Fibroblast of peridontal ligament (primary cell): ENCODE data around the gene ARHGAP28.

Experiments
- DNase-seq: peaks from one replicate; pipeline ENCODE4 v3.0.0-alpha.2; 2010; ENCODE audit errors: extremely low read depth

Gene ARHGAP28

DNA sequence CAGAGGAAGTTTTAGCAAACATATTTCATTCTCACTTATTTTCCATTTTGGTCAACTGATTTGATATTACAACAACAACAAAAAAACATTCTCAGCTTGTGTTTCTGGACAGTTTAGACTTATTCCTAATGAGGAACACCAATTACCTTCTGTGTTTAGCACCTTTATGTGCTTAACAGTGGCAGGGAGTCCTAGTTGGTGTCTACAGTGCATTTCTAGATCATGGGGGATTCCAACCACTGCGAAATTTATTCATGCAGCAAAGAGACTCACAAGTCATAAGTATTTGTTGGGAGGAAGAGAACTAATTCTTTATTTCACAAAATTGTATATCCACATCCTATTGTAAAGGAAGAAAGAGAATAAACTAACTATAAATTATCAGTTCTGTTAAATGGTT is 4.2 kb downstream of the ARHGAP28 start:
- DNase-seq, result no peak

DNA sequence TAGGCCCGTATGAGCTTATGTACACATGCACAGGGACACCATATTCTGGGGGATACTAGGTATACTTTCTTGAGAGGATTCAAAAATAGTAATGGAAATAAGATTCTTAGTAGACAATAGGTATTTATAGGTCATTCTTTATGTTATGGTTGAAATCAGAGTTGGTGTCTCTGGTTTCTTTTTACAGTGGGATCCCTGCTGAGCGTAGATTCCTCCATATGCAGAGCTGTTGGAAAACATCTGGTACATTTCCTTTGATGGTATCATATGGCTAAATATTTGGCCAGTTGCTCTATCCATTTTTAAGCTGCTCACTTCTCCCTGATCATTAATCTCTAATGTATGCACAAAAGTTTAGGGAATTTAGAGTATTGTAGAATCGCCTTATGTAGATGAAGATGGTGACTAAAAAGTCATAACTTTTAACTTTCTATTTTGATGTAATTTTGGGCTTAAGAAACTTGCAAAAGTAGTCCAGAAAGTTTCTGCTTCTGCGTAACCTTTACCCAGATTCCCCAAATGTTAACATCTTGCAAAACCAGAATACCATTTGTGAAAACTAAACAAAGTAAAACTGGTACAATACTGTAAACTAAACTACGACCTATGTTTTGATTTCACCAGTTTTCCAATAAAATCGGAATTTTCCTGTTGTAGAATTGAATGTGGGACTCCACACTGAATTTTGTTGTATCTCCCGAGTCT is 5.4 kb downstream of the ARHGAP28 start:
- peak; percentile 40 for DNase-seq

DNA sequence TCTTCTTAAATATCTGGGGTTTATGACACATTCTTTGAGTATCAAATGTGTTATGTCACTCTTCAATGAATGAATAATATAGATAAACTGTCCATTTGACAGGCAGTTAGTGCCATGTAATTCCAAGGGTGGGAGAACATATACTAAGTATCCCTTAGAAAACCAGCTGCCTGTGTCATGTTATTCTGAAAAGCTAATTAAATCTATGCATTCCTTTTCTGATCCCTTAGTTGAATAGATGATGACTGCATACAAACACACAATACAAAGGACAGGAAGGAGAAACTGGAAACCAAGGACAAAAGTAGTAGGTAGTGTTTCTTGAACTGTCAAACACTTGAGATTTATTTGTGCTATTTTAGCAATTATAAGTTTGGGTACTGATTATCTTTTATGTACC is 8.3 kb downstream of the ARHGAP28 start:
- no peak for DNase-seq

DNA sequence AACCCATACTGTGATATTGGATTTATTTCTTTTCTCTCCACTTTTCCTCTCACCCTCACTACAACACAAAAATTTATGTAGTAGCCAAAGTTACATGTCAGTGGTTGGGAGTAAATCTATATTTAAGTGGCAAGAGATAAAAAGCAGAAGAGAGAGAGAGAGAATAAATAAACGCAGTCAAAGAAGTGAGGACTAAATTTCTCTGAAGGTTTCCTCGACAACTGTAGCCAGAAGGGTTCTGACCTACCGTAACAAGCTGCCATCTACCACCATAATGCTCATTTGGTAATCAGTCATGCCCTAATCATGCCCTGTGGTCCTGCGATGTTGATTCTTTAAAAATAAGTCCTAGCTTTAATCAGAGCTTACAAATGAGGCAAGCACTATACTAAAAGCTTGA is 9.1 kb downstream of the ARHGAP28 start:
- DNase-seq, result no peak

DNA sequence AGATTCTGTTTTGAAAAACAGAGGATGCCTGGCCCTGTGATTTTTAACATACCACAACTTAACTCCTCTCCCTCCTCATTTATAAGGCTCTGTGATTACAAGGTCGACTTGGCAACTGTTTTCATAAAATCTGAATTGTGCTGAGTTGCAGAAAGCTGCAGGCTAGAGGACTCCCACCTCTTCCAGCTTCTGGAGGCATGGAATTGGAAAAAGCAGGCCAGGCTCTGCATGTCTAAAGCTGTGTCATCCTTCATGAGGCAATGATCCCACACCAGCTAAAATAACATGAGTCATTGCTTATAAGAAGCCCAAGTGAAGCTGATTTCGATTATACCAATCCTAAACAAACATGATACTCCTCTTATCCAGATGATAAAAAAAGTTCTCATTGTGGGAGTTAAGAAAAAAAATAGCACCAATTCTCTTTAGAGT is 11.7 kb downstream of the ARHGAP28 start:
- peak; percentile 99 for DNase-seq

DNA sequence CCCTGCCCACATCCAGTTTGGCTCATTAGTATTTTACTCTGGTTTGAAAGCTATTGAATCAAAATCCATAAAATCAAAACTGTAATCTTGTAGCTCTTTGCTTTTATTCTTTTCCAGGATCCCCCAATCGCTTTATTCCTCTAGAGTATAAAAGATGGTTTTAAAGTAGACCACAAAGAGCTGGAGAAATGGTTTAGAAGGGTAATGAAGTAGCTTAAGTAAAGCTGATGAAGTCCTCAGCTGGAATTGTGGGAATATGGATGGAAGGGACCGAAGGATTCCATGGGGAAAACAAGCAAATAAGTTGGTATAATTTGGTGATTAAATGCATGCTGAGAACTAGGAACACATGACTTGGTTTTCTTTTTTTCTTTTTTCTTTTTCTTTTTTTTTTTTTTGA is 12.3 kb downstream of the ARHGAP28 start:
- peak; percentile 53 for DNase-seq

DNA sequence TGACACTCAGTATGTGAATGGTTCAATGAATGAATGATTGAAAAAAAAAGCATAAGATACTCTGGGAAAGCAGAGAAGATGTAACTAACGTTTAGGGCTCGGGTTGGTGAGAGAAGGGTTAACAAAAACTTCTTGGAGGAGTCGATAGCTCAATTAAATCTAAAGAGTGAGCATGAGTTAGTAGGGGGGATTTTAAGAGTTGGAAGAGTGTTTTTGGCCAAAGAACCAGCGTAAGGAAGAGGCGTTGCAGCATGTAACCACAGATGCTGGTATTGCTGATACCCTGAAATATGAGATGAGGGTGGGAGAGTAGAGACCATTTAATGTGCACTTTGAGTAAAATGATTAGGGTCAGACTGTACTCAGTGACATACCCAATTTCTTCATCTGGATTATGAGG is 14.5 kb downstream of the ARHGAP28 start:
- no peak for DNase-seq

DNA sequence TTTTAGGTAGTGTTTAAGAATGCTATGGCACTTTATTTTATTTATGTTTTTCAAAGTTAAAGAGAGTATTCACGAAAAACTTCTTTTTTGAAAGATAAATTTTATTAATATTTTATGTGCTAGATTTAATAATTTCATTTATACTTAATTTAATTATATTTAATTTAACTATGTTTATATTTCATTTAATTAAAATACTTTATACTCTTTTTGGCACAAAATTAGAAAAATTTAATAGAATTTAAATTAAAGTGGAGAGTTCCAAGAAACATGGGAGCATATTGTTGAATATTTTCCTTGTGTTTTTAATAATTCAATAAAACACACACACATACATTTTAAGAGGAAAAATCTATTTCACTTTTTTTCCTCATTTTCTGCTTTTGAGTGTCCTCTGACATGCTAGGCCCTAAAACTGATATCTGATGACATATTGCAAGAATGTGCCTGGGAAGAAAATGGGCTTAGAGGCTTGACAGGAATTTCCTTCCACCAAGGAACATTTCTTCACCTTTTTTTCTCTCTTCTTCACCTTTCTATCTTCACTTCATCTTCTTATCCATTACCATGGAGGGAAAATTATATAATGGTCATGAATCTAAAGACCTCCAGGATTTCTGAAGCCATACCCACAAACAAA is 15.4 kb downstream of the ARHGAP28 start:
- DNase-seq, result no peak

DNA sequence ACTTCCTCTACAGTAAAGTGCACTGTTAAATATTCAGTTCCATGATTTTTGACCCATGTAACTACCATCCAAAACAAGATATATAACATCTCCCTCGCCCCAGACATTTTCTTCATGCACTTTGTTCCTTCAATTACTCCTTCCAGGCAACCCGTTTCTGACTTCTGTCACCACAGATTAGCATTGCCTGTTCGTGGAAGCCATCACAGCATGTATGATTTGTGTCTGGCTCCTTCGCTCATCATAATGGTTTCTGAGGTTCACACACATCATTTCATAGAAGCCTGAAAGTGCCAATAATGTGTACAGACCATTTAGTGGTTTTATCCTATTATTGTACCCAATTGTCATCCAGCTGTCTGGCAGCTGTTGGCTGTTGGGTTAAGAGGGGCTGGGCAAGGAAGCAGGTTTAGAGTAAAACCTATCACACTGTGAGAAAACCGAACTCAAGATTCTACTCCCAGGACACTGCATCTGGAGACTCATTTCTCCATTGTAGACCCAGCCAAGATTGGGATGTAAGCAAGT is 16.1 kb downstream of the ARHGAP28 start:
- DNase-seq, result no peak

DNA sequence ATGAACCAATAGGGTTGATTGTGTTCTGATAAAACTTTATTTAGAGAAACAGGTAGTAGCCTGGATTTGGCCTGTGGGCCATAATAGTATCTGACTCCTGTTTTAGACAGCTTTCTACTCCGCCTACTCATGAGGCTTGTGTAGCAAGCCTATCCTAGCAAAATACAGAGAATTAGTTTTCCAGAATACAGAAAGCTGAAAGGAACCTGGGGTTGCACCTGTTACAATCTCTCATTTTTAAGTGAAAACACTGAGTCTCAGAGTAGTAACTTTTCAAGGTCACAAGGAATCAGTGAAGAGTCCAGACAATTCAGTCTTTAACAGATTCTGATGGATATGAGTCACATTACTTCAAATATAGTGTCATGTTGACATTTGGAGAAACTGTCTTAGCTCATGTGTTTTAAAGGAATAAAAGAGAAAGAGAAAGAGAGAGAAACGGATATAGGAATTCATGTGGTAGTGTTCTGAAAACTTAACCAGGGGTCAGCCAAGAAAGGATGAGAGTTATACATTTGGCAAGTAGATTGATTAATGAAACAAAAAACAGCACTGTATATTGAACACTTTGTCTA is 17.0 kb downstream of the ARHGAP28 start:
- DNase-seq, result no peak

DNA sequence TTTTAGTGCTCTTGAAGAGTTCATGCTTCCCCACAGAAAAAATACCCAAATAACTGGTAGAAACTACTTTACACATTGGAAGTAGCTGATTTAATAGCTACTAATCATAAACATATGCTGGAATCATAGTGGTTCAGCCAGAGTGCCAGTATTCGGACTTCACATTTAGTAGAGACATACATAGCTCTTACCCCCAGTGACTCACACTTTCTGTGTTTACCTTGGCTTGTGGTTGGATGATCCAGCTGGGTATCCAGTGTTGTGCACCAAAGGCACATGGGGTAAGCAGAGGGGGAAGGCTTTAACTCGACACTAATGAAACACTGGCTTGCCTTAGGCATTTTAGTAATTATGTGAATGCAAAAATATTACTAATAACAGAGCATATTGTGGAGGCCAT is 18.1 kb downstream of the ARHGAP28 start:
- DNase-seq, result peak; percentile 93

DNA sequence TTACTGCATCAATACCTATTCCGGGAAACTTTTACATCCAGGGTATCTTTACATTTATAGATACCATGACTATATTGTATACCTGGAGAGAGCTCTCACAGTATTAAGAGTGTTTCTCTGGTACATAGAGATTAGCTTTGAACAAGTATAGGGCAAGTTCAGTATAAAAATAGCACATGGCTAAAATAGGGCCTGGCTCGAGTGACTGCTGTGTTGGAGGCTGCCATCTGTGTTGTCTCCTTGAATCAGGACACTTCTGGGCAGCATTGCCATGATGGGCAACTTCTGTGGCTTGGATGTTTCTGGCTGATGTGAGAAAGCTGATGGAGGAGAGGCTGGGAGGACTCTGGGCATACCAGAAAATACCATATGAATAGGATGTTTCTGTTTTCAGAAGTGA is 18.7 kb downstream of the ARHGAP28 start:
- DNase-seq, result no peak

DNA sequence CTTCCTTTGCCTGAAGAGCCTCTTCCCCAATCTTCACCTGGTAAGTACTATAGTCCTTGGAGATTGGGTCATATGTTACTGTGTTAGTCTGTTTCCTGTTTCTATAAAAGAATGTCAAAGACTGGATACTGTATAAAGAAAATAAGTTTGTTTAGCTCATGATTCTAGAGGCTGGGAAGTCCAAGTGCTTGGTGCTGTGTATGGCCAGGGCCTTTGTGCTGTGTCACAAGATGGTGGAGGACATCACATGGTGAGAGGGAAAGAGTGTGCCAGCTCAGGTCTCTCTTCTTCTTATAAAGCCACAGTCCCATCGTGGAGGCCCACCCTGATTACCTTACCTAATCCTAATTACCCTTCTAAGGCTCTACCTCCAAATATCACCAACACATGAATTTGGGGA is 20.9 kb downstream of the ARHGAP28 start:
- DNase-seq, result no peak

DNA sequence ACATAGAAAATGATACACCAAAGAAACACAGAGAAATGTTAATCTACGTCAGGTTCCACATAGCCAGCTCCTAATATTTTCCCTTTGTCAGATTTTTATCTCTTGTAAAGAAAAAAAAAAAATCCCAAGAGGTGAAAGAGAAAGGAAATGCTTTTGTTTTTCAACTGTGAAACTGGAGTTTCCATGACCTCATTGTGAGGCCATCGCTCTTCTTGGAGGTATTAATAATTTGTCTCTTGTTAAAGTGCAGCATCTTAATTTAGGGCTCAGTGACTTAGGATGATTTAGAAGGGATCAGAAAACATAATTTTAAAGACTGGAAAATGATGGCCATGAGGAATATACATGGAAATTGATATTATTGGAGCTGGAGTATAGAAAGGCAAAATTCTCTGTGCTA is 21.7 kb downstream of the ARHGAP28 start:
- no peak for DNase-seq

DNA sequence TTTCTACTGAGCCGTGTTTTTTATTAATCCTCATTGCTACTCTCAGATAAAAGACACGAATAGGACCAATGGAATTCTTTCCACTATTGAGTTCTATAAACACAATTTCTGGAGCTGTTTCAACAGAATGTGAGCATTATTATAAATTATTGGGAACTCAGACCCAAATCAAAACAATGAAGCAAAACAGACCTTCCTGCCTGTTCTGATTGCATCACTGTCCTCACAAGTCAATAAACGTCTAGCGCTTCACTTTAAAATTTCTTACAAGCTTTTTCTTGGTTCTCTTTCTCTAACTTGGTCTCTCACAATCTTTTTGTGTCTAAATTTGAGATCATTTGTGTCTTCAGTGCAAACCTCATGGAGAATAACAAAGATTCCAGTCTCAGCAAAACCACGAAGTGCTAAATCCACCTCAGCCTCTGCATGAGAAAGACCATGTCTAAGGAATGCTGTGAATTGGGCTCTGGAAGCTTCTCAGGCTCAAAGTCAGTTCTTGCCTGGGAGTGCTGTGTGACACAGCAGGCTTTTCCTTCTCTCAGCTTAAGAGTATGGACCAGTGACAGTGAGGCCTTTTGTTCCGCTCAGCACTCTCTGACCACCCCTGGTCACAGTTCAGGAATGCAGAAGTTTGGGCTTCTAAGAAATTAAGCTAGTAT is 22.8 kb downstream of the ARHGAP28 start:
- DNase-seq, result no peak

DNA sequence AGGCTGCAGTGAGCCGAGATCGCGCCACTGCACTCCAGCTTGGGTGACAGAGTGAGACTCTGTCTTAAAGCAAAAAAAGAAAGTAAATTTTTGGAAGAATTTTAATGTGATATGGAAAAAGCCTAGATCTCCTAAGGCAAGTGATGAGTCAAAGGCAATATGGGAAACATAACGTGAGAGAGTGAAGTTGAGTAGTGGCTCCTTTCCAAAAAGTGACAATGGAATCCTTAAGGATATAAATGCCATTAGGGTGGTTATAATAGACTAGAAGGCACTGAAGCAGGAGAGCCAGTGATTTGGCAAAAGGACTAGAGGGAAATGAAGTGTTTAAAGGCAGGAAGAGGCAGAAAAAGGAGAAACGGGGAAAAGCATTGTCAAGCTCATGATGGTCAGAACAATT is 25.6 kb downstream of the ARHGAP28 start:
- no peak for DNase-seq

DNA sequence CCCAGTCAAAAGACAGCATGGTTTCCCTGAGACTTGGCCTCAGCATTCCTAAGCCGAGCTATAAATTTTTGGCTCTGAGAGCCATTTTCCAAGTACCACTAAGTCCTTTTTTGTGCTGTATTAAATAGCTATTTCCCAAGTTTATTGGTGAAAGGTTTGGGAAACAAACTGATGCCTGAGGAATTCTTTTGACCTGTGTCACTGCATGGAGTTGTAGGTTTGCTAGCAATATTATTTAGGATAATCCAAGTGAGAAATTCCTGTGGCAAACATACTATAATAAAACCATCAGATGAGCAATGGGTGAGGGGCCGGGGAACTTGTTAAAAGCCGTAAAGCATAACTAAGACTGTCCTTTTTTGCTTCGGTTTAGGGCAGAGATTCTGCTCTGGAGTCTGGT is 28.4 kb downstream of the ARHGAP28 start:
- no peak for DNase-seq

DNA sequence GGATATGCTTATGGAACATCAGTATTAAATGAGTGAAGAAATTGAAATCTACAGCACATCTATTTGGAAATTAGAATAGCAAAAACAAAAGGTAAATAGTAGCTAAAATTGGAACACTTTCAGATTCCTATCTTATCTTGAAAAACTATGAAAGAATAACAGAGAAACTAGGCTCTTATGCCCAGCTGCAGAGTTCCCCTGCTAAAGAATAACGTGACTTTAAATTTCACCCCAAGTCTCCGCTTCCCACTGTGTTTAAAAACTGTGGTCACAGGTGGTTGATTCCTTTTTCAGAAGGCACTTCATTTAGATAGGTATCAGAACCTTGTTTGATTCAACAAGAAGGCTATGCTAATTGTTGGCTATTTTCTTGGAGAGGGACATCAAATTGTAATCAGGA is 30.1 kb downstream of the ARHGAP28 start:
- DNase-seq, result no peak

DNA sequence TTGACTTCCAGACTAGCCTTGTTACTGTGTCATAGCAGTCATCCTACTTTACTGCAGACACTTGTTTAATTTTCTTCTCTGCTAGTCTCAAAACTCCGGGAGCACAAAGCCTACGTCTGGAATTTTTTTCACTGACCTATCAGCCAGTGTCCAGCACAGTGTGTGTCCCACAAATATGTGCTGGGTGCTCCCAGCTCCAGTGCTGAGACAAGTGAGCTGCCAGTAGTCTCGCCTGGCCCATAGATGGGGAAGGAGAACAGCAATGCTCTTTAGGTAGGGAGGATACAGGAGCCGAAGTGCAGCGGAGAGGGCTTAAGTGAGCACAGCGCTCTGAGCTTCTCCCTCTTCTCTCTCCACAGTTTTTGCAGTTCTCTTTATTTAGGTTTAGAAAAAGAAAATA is 34.0 kb downstream of the ARHGAP28 start:
- DNase-seq, result no peak

DNA sequence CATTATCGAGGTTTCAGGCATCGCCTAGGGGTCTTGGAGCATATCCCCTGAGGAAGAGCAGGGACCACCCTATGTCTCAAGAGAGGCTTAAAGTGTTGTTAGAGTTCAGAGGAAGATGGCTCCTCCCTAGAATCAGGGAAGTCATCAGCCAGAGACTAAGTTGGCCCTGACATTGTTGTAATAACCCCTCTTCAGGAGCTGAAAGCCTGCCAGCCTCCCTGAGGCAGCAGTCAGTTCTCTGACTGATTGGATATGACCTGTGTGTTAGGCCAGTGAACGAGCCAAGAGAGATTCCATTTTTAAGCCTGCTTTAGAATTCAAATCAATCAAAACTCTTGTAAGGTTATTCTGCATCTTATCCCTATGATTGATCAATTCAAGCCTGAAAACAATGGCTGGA is 34.9 kb downstream of the ARHGAP28 start:
- DNase-seq, result no peak

DNA sequence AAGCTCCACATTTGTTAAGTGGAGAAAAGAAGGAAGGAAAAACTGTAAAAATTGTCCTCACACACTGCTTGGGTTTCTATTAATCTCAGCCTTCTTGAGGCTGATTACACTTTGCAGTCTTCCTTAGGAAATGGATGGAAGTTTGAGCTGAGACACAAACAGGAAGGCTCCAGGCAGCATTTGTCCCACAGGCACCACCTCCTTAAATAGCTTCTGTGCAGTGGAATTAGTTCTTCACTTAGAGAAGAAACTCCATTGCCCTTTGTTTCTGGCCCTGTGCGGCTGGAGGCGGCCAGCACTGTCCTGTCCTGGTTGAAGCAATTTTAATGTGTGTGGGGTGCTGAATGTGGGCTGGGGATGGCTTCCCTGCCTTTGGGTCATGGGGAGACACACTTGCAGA is 44.3 kb downstream of the ARHGAP28 start:
- DNase-seq, result no peak

DNA sequence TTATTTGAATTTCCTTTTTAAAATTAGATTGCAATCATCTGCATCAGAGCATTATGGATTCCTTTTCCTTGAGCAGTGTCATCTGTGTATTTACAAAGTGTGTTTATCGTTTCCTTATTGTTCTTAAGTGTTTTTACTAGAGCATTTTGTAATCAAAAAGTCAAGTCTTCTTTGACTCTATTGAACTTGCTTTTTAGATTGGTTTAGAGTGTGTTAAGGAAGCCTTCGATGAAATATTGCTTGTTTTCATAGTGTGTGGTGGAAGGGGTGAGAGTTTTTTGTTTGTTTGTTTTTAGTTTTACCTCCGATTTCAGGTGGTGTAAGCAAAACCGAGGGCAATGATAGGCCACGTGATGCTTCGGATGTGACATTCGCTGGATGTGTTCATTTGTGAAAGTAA is 45.7 kb downstream of the ARHGAP28 start:
- DNase-seq, result no peak

DNA sequence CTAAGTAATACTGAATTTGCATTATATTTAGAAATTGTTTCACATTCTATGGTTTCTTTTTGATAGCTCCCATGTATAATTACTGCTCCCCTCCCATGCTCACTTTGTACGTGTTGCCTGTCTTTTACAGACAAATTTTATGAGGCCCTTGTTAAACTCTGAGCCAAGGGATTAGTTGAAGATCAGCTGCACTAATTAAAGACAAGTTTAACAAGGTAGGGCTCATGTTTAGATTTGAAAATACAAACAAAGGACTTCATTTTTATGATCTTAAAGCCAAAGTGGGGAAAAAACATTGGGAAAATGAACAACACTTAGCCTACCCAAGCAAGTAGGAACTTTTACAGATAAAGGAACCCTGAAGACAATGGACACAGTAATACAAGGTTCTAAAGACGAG is 46.2 kb downstream of the ARHGAP28 start:
- no peak for DNase-seq
